ENCODE results near the gene TAF11.
"Not testable (repeated sequence)": the region's sequence is repeated elsewhere in the genome, so short reads cannot be mapped to it uniquely, and the experiment has no call there.

The TAF11 gene

DNA sequence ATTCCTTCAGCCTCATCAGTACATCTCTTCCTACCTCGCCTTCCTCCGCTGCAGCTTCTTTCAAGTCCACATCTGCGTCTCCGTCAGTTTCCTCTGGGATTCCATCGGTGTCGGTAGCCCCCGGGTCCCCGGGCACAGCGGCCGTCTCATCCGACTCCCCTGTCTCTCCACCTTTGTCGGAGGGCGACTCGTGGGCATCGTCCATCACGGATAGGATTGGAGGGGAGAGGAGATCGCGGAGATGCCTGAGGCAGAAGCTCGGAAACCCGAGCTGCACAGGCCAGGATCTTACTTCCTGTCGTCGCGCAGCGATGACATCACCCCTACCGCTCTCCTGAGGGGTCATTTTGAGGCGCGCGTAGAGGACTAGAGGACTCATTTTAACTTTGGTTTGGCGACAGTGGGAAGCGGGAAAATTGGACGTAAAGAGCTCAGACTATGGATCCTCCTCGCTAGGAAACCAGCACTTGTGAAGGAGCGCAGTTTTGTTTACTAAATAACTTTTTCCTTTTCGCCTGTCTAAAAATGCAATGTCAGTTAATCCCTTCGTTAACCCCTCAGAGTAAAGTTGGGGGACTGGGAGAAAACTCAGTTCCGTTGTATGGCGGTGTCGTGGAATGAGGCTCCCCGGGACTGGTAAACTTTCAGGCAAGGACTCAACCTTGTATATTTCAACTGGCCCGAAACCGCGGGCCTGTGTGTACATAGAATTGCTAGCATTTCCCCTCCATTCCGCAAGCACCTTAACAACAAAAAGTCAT lies at the start of gene TAF11:
Gene TAF11, minus strand, starts transcription at position 290 of the 761 bp plus-strand sequence. Its CDS starts 85 bp downstream, at position 205.
- peak; percentile 78 for DNase-seq

DNA sequence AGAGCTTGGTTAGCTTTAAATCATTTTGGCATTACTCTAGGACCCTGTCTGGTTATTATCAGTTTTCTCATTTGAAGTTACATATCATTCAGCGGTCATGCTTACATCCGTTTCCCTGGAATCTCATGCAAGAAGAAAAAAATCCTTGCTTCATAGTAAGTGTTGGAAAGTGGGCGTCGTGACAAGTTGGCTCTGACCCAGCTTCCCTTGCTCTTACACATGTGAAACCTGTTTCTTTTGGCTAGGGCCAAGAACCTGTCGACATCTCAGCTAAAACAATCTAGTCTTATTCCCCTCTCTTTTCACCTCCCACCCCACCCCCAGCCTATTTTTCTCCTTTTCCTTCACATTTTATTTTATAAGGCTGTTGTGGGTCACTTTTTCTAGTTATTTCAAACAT lies 46.7 kb upstream of the TAF11 start:
- DNase-seq = no peak

GRCh38 chr6:34932202-34932601 lies 44.4 kb upstream of the TAF11 start:
- not testable (repeated sequence) for DNase-seq

GRCh38 chr6:34930221-34930620 lies 42.4 kb upstream of the TAF11 start:
- DNase-seq = no peak

DNA sequence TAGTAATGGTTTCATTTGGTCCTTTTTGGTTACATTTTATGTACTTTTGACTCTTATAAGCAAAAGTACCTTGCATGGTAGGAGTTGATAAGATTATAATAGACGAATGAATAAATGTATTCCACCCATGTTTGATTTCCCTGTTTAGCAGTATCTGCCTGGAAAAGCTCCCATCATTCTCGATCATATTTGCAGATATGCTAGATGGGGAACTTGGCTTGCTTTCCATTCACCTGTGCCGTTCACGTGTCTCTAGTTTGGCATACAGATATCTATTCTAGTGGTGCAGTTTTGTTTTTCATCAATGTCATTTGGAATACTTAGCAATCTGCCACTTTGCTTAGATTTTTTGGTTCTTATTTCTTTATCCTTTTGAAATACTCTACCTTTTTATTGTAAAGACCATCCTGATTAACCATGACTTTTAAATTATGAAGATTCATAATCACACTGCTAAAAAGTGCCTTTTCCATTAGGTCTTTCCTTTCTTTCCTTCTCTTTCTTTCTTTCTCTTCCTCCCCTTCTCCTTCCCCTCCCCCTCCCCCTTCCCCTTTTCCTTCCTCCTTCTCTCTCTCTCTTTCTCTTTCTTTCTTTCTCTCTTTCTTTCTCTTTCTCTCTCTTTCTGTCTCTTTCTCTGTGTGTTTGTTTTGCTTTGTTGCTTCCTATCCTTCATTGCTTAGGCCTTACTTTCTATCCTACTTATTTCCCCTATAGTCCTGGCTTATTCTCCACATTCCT lies 41.6 kb upstream of the TAF11 start:
- no peak for DNase-seq

DNA sequence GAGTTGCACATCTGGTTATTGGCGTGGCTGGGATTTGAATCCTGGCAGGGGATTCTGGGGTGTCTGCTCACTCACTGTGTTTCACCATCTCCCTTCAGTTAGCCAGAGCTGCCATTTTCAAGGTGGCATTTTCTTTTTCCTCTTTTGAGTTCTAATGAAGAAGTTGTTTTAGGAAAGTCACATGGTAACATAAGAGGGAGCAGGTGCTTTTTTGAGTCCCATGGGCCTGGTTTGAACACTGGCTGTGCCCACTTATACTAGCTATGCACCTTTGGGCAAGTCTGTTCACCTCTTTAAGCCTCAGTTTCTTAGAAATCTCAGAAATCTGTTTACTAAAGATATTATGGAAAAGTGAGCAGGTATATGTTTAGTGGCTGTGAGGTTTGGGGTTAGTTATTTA lies 40.9 kb upstream of the TAF11 start:
- no peak for DNase-seq

- DNase-seq = no peak
These were observed 40.4 kb upstream of the TAF11 start for GRCh38 chr6:34928220-34928619.

GRCh38 chr6:34926655-34927054 lies 38.8 kb upstream of the TAF11 start:
- DNase-seq = no peak

DNA sequence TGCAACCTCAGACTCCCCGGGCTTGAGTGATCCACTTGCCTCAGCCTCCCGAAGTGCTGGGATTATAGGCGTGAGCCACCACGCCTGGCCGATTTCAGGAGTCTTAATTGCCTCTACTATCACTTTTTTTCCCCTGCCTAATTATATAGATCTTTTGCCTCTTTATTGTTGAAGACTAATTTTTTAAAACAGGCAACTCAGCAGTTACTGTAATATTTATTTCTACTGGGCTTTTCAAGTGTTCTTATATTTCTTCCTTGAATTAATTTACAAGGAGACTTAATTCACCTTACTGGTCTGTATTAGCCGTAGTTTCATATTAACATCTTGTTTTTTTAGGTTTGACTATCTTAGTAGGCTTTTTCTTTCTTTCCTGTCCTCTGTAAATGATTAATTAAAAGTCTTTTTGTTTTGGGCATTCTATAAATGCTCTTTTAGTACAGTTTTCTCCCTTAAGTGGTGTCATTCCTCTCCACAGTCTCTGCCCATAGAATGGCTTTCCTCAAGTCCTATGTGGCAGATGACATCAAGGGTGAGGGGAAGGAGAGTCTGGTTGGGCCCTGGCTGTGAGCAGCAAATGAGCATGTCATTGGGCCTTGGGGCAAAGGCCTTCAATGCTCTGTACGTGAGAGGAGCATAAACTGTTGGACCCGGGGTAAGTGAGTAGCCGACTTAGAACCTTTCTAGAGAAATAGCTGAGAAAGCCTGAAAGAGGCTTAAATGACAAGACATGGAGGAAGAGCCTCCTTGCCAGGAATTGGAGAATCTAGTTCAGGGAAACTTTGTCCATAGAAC lies 37.2 kb upstream of the TAF11 start:
- DNase-seq = no peak

DNA sequence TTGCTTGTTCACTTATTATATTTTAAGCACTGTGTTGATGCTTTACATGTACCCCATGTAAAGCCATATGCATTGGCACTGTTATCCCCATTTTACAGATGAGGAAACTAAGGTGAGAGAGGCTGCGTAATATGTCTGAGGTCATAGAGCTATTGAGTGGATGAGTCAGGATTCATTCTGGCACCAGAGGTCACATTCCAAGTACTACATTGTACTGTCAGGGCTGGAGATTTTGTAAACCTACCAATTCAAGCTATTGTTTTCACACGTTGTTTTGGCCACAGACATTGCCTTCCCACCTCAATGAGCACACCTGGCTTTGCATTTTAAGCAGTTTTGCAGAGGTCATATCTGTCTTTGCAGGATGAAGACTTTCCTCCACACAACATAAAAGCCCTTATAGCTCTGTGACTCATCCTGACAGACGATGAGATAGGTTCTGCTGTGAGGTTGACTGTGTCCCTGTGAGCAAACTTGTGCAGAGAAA lies 34.4 kb upstream of the TAF11 start:
- no peak for DNase-seq

GRCh38 chr6:34920097-34920496 lies 32.3 kb upstream of the TAF11 start:
- DNase-seq = no peak

GRCh38 chr6:34919651-34920050 lies 31.8 kb upstream of the TAF11 start:
- no peak for DNase-seq

- DNase-seq = no peak
These were observed 29.9 kb upstream of the TAF11 start for GRCh38 chr6:34917626-34918285.

GRCh38 chr6:34916348-34916967 lies 28.6 kb upstream of the TAF11 start:
- DNase-seq = no peak

DNA sequence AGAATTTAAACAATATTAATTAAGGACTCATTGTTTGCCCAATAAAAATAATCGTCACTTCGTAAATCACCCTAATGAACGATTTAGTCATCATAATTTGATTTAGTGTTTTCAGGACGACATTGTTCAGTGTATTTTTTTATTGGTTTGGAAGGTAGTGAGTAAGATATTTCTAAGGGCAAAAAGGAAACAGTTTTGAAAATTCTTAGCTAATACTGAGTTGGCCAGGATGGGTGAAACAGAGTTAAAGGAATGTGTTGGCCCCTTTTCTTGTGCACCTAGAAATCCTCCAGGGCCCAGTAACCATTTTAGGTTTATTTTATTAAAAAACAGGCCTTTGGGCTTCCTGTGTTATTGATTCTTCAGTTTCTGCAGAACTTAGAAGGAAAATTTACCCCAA lies 26.5 kb upstream of the TAF11 start:
- DNase-seq = no peak

DNA sequence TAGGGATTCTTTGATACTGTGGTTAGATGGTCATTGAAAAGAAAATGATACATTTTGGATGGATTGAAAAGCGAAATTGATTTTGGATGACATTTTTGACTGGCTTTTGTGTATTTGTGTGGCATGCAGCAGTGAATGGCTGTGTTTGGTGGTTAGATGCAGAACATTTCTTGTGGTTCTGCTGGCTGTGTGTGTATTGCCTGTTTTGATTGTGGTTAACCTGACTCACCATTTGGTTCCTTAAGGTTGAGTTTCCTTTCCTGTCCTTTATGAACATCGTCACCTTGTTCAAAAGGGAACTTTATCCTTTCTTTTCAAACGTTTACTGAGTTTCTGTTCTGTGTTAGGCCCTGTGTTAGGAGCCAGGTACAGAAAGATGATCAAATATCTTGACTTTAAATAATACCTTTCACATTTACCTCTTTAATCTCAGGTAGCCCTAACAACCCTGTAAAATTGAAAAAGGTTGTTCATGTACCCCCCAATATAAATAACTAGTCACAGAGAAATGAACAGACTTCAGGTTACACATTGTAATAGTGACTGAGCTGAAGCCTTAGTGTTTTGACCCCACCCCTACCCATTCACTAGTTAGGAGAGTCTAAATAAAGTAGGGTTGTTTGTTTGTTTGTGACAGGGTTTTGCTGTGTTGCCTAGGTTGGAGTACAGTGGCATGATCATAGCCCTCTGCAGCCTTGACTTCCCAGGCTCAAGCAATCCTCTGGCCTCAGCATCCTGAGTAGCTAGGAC lies 25.0 kb upstream of the TAF11 start:
- DNase-seq = no peak

DNA sequence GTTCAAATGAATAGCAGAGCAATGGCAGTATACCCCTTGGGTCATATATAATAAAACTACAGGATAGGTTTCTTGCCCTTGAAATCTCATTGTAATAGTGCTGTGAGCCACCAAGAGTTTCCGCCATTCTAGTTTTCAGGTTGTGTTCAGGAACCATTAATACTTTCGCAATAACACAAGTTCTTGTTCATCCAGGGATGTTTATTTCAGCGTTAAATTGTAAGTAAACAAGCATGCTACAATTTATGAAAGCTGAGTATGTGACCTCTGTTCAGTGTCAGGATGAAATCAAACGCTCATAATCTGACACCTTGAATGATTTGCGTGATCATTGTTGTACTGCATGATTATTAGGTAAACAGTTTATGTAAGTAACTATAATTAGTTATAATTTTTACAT lies 24.0 kb upstream of the TAF11 start:
- DNase-seq = no peak

- no peak for DNase-seq
These were observed 21.6 kb upstream of the TAF11 start for GRCh38 chr6:34909320-34909883.

DNA sequence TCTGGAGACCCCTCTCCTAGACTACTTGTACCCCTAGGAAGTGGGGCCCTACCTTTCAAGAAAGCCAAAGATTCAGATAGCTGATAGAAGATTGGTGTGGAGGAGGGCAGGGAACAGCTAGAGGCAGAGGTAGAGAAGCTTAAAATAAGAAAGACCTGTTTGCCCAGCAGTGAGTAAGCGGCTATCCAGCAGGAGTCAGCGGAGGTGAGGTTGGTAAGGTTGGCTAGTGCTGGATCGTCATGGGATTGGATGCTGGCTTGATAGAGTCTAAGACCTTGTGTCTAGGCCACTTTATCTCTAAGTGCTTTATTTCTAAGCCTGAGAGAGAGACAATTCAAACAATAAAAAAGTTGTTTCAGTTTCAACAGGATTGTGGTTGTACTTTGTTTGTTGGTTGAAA lies 20.4 kb upstream of the TAF11 start:
- DNase-seq = no peak

DNA sequence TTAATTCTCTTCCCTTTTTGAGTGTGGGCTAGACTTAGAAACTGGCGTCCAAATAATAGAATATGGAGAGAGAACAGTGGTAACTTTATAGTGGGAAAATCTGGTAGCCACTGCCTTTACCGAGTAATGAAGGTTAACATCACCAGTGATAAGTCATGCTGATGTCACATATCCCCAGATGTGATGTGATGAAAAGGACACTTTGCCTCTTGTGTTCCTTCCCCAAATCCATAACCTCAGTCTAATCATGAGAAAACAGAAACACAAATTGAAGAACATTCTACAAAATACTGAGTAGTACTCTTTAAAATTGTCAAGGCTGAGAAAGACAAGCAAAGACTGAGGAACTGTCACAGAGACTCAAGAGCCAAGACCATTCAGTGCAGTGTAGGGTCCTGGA lies 19.0 kb upstream of the TAF11 start:
- no peak for DNase-seq

DNA sequence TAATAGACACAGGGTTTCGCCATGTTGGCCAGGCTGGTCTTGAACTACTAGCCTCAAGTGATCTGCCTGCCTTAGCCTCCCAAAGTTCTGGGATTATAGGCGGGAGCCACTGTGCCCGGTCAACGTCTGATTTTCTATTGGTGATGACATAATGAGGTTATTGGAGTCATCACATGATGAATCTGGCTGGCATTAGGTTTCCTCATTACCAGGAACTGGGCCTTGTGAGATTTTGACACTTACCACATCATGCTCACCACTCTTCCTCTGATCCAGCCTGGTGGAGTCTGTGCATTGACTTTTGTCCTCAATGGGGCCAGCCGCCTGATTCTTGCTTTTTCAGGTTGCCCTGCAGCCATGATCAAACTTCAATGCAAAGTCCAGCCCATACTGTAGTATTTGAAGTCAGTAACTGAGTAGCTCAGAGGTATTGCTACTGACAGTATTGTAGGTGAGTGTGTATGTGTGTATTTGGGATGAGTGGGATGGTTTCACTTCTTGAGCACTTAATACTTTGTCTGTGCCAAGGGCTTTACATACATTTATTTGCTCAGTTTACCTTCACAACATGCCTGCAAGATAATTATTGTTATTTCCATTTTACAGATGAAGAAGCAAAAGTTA lies 17.3 kb upstream of the TAF11 start:
- DNase-seq = no peak
